GM21825 (cell line): ENCODE results near the gene C20orf173.
"Not testable (repeated sequence)": the region's sequence is repeated elsewhere in the genome, so short reads cannot be mapped to it uniquely, and the experiment has no call there.

ENCODE experiments used
- ATAC-seq: cut with Tn5 transposase; IDR thresholded peaks from one replicate; pipeline ENCODE4 v1.9.1; 2021; ENCODE audit warnings: mild to moderate bottlenecking, moderate library complexity; ENCODE audit not compliant: unreplicated experiment

Gene C20orf173, protein sequence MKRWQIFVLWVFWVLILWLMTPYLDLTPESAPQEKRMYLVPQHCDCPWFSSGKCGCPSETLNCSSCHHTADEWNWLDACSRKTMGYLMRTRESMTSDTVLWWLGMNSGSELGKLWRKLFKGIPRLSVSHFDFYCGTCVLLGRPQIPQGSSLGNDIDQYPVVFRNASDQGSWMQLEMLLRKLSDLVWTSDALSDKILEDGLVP

DNA sequence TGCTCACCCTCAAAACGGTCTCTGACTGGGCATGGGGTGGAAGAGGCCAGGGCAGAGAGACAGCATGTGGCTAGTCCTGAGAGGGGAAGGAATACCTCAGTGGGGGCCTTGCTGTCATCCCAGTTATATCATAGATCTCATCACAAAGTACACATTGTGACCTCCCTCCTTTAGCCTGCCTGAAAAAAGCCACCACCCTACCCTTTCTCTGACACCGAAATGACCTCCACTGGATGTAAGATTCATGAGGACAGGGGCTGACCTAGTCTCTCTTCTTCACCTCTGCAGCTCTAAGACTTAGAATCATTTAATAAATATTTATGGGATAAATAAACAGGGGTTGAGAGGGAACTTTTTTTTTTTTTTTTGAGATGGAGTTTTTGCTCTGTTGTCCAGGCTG is at the start of gene C20orf173:
C20orf173 (minus strand) TSS at position 101 of the 400 bp plus-strand sequence. CDS start 279 bp downstream, outside the sequence.
- no peak for ATAC-seq

DNA sequence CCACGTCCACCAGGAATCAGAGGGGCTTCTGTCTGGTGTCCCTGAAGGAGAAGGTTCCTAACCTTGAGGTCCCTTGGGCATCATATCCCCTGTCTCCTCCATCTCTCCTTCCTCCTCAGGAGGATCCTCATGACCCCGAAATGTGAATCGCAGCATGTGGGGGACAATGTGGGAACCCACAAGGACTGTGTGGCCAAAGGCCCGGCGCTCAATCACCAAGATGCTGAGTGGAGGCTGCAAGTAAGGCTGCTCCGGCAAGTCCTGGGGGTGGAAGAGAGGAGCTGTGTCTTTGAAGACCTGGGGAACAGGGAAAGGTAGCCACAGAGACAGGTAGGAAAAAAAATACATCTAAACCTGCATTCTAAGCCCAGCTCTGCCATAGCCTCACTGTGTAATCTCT is 49.7 kb upstream of the C20orf173 start:
- no peak for ATAC-seq

DNA sequence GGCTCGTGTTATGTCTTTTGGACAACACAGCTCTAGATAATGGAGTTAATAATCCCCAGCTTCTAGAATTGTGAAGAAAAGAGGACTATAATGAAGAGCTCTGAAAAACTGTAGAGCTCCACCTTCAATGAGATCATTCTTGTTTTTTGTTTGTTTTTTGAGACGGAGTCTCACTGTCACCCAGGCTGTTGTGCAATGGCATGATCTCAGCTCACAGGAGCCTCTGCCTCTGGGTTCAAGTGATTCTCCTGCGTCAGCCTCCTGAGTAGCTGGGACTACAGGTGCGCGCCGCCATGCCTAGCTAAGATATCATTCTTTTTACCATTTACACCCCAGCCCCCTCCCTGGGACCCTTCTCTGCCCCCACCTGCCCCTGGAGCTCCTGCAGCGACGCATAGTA is 49.0 kb upstream of the C20orf173 start:
- ATAC-seq, result no peak

DNA sequence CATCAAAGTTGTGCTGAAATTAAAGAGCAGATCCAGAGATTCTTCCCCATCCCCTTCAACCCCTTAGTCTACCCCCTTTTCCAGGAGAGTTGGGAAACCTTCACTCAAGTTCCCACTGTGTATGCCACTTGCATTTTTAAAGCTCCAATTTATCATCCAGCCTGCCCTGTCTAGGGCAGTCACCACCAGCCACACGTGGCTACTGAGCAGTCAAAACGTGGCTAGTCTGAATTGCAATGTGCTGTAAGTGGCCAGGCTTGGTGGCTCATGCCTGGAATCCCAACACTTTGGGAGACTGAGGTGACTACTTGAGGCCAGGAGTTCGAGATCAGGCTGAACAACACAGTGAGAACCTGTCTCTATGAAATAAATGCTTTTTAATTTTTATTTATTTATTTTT is 47.4 kb upstream of the C20orf173 start:
- no peak for ATAC-seq

DNA sequence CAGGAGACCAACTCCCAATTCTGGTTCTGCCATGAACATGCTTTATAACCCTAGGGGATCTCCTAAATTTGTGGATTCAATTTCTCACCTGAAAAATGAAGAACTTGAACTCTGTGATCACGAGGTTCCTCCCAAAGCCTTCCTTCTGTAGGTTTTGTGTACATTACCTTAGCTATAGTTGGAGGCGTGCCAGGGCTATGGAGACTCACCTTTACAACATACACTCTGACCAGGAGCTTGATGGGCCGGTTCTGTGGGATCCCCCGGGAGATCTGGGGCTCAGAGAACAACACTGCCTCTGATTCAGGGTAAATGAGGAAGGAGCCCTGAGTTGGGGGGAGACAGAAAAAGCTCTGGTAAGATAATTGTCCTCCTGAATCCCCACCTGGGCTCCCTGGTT is 46.5 kb upstream of the C20orf173 start:
- ATAC-seq, result no peak

DNA sequence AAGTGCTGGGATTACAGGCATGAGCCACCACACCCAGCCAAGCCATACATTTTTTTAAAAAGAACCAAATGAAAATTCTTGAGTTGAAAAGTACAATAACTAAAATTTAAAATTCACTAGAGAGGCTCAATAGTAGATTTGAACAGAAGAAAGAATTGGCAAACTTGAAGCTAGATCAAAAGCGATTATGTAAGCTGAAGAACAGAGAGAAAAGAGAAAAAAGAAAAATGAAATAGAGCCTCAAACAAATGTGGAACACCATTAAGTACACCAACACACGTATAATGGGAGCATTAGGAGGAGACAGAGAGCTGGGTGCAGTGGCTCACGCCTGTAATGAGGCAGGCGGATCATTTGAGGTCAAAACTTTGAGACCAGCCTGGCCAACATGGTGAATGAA is 43.4 kb upstream of the C20orf173 start:
- ATAC-seq, result no peak

DNA sequence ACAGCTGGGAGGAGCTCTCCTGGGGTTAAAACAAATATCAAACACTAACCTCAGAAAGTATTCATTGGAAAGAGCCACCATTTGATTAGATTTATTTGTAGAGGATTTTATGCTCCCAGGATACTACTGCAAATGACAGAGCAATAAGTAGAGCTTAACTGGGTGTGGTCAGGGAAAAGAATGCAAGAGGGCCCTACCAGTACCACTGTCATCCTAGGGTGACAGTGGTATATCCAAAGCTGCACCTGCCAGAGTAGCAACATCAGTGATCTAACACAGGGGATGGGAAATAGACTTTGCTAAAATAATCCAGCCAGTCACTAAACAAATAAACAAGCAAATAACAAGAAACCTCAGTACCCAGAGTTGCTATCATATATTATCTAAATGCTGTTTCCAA is 42.1 kb upstream of the C20orf173 start:
- ATAC-seq, result no peak

DNA sequence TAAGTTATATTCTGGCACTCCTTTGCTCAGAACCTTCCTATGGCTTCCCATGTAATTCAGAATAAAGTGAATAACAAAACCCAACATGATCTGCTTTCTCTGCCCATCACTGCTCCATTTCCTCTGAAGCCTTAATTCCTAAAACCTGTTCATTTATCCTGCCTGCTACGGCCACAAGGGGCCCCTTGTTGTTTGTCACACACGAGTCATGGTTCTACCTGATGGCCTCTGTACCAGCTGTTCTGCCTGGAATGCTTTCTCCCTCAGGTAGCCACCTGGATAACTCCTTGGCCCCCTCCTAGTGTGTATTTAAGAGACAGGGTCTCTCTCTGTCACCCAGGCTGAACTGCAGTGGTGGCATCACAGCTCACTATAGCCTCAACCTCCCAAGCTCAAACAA is 39.2 kb upstream of the C20orf173 start:
- no peak for ATAC-seq

DNA sequence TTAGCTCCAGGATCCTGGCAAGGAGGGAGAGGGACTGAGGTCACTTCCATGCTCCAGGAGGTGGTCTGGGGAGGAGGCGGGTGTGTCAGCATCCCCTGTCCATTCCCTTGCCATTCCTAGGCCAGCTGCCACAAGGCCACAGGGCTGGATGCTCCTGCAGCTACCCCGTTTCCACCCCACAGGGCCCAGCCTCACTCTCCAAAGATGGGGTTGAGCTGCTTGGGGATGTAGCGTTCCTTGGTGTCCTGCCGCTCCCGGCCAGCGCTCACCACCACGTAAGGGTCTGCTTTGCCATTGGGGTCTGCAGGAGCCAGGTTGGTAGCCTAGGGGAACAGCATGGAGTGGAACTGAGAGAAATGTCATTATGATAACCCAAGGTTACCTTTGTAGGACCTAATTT is 35.5 kb upstream of the C20orf173 start:
- ATAC-seq, result no peak

DNA sequence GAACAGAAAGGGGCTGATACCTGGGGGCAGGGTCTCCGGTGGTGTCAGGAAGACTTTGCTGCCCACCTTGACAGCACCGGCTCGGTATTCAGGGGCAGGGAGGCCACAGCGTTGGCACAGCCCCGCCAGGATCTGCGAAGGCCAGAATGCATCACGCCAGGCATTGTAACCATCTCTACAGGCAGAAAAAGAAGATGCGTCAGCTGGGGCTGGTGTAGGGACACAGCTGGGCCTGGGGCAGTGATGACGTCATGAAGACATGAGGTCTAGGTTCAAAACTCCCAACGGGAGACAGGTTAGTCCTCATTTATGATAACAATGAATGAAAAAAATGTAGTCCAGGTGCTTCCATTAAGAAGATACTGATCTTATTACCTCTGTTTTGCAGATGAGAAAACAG is 34.4 kb upstream of the C20orf173 start:
- ATAC-seq, result no peak

DNA sequence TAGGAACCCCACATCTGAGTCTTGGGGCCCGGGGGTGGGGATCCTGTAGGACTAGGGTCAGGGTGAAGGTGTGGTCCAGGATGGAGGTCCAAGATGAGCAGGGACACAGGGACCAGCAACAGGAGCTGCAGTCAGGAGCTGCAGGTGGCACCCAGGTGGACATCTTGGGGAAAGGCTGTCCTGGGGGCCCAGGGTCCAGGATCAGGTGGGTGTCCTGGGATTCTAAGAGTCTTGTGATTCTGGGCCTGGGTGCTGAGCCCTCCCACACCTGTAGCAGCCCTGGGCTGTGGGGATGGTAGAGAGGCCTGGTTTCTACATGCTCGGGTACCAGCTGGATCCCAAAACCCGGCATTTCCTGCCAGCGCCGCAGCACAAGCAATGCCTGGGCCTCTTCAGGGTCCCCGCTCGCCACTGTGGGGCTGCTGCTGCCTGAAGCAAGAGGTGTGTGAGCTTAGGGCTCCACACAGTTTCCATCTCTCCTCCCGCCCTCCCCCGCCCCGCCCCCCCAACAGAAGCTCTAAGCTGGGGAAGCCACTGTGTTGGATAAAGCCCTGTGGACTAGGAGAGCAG is 33.2 kb upstream of the C20orf173 start:
- ATAC-seq, result no peak

DNA sequence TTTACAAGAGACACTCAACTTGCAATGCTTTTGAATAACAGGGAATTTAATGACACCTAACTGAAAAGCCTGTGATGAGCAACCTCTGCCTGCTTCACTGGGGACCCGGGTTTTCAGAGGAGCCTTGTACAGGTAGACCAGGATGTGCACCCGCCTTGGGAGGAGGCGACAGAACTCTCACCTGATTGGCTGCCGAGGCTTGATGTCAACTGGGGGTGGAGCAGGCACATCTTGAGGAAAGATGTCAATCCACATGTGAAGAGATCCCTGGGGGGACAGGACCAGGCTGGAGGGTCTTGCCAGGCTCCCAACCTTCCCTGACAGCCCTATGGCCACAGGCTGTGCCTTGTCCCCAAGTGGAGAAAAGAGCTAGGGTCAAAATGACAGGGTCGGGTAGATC is 32.2 kb upstream of the C20orf173 start:
- no peak for ATAC-seq

DNA sequence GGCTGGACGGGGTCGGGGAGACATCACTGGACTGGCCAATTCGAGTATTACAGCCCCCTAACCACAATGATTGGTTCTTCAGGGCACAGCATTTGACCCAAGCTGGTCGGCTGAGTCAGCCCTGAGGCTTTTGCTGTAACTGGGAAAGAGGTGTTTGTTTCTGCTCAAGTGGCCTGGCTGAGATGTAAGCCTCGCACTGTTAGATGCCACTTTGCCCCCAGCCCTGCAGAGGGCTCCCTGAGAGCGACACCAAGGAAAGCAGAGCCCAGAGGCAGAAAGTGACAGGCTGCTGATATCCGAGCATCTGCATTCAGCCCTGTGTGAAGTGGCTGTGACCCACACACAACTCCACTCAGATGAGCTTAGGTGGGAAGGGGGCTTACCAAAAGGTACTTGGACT is 31.8 kb upstream of the C20orf173 start:
- ATAC-seq, result no peak

DNA sequence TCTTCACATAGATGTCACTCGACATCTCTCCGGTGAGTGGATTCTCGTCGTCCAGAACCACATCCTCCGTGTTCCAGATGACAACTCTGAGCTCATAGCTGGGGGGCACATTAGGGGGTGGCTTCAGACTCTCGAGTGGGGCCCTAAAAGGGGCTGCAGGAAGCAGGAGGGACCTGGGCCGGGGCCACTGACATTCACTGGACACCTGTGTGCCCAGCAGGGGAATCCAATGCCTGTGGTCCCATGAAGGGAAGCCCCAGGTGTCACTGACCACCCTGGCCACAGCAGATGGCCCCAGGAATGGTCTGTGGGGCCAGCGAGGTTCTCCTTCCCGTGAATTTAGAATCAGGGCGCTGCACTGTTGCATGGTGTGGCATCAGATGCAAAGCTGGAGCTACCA is 31.1 kb upstream of the C20orf173 start:
- no peak for ATAC-seq

DNA sequence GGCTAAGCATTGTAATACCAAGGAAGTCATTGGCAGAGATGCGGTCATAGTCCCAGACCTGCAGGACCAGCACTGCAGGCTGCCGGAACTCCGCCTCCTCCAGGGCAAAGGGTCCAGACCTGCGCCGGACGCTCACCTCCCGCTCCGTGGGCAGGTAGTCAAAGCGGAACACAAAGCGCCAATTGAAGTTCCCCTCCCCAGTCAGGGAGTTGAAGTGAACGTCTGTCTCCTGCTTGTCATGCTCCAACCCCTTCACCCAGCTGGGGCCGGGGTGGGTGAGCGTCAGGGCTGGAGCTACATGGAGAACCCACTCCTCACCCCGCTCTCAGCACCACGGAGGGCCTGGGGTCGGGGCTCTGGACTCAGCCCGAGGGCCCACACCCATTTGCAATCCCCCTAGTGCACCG is 30.7 kb upstream of the C20orf173 start:
- no peak for ATAC-seq

DNA sequence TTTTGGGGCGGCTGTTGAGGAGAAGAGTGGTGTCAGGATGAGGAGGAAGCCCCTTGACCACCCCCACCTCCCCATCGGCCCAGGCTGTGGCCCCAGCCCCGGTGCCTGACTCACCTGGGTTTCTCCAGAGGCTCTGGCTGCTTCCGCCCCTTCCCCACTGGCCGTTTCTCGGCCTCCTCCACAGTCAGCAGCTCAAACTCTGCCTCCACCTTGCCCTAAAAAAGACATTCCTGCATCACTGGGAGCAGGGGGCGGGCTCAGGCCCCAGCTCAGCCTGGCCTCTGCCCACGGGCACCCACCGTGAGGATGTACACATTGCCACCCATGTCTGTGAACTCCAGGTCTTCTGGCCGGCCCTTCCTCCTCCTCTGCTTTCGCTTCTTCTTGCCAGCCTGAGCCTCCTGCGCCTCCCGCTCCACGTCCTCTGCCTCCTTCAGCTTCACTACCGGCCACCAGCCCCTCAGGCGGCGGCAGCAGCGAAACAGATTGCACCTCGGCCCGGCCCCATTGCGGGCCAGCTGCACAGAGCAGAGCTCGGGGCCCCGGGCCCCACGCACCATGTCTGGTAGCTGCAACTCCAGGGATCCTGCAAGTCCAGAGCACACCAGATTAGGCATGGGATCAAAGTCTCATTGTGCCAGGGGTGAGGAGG is 29.7 kb upstream of the C20orf173 start:
- ATAC-seq, result no peak

DNA sequence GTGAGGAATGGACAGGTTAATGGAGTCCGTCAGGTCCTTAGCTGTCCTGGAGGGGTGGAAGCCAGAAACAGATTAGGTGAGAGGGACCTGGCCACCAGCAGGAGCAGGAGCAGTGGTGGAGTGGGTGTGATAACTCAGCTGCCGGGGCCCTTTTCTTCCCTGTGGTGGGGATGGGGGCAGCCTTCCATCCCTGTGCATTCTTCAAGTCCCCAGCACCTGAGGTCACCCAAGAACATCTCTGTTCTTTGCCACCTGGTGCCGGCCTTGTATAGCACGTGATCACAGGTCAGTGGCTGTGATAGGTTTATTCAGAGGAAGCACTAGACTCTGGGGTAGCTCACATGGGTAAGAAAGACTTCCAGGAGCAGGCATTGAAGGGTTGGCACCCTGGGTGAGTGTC is 29.0 kb upstream of the C20orf173 start:
- no peak for ATAC-seq

DNA sequence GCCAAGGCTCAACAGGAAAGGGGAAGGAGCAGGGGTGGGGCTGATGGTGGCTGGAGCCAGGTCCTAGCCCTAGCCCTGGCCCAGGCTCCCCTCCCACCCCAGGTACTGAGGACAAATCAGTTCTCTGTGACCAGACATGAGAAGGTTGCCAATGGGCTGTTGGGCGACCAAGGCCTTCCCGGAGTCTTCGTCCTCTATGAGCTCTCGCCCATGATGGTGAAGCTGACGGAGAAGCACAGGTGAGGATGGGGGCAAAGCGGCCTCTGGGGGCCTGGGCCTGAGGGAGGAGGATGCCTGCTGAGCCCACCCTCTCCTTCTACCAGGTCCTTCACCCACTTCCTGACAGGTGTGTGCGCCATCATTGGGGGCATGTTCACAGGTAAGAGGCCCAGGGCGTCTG is 27.4 kb upstream of the C20orf173 start:
- no peak for ATAC-seq

DNA sequence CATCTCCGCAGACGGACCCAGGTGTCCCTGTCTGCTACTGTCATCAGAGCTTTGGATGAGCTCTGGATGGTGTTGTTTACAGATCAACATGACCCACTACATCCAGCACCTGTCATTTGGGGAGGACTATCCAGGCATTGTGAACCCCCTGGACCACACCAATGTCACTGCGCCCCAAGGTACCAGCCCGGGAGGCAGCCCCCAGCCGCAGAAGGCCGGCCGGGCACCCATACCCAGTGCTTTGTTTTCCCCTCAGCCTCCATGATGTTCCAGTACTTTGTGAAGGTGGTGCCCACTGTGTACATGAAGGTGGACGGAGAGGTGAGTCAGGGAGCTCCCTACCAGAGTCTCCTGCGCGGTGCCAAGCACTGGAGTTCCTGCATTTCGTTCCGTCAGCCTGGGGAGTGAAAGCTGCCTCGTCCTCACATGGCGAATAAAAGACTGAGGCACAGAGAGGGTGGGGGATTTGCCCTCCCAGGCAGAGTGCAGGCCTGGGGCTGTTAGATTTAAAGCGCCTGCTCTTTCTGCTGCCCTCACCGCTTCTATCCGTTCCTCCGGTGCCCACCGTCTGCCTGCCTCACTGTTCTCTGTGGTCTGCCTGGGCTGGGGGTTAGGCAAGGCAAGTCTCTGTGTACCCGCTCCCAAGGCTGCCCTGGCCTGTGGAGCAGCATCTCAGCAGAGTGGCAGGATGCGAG is 26.6 kb upstream of the C20orf173 start:
- ATAC-seq, result no peak

DNA sequence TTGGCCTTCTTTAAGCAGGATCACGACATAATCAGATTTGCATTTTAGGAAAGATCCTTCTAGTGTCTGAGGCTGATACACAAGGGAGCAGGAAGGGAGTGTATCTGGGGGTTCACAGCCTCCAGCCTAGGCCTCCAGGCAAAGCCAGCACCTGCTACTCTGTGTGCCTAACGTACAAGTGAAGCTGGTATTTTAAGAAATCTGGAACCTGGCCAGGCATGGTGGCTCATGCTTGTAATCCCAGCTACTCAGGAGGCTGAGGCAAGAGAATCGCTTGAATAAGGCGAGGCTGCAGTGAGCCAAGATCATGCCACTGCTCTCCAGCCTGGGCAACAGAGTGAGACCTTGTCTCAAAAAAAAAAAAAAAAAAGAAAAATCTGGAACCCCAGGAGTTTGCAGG is 26.0 kb upstream of the C20orf173 start:
- not testable (repeated sequence) for ATAC-seq

DNA sequence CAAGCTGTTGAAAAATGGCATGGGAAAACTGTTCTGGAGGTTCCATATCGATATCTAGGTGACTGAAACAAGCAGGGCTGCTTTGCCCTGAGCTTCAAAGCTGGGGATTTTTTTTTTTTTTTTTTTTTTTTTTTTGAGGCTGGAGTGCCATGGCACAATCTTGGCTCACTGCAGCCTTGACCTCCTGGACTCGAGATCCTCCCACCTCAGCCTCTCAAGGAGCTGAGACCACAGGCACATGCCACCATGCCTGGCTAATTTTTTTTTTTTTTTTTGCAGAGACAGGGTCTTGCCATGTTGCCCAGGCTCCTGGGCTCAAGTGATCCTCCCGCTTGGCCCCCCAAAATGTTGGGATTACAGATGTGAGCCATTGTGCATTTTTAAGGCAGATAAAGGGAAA is 23.5 kb upstream of the C20orf173 start:
- no peak for ATAC-seq

DNA sequence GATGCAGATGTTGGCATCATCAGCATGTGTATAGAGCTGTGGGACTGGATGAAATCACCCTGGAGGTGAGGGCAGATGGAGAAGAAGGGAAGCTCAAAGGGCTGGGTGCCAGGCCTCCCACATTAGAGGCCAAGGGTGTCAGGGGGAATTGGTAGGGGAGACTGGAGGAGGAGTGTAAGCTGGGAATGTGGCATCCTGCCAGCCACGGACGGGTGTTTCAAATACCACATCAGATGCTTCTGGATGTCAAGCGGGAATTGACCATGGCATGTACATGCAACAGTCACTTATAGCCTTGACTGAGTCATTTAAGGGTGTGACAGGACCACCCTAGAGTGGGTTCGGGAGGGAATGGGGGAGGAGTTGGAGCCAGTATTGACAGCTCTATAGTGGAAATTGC is 22.1 kb upstream of the C20orf173 start:
- no peak for ATAC-seq
